ENCODE results near the gene TMEM59L. TPM values are rescaled to one million over a fixed set of nuclear protein-coding genes. Genes with fewer than 3 reads are reported as not detected.

Gene TMEM59L
- total RNA-seq, 2 donors from 2014 or later, result 3.2 to 6.5 TPM

DNA sequence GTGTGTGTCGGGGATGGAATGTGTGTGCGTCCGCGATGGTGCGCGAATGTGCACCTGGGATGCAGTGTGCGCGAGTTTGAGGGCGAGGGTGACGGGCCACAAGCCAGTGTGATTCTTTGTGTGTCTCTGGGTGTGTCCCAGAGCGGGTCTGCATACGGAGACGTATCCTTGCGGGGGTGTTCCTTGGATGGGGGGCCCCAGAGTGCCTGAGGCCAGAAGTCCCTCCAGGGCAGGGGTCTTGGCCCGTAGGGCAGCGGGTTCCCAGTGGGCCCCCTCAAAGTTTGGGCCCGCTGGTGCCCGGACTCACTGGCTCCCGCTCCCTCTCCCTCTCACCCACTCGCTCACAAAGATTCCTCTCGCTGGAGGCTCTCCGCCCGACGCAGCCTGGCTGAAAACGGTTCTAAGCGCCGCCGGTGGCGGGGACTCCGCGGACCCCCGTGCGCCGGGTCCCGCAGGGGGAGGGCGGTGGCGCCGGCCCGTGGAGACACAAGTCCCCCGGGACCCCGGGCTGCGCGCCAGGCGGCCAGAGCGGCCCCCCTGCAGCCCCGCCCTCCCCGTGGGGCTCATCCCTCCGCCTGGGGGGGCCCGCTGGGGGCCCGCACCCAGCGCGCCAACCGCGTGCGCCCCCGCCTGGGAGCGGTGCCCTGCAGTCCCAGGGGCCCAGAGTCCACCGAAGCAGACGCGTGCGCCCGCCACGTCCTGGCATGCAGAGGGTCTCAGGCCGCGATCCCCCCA lies 7.0 kb upstream of the TMEM59L start:
- TF ChIP-seq, protein P1, sequence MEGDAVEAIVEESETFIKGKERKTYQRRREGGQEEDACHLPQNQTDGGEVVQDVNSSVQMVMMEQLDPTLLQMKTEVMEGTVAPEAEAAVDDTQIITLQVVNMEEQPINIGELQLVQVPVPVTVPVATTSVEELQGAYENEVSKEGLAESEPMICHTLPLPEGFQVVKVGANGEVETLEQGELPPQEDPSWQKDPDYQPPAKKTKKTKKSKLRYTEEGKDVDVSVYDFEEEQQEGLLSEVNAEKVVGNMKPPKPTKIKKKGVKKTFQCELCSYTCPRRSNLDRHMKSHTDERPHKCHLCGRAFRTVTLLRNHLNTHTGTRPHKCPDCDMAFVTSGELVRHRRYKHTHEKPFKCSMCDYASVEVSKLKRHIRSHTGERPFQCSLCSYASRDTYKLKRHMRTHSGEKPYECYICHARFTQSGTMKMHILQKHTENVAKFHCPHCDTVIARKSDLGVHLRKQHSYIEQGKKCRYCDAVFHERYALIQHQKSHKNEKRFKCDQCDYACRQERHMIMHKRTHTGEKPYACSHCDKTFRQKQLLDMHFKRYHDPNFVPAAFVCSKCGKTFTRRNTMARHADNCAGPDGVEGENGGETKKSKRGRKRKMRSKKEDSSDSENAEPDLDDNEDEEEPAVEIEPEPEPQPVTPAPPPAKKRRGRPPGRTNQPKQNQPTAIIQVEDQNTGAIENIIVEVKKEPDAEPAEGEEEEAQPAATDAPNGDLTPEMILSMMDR (IDR thresholded peaks at IDR 0.05), result no peak
- Histone ChIP-seq H3K36me3 (no peaks in the 10 kb centered on the region), H3K27me3 (replicated peaks; ENCODE audit: insufficient read depth) (peaks cover 39% of the 10 kb centered on the region), H3K4me1 (ENCODE audit: control insufficient read depth in 1 of 2, low read depth in 2 of 2) (peaks cover 4 to 37% of the 10 kb centered on the region in 2 donors), H3K4me3 (peak overlapping the region; percentile 56), H3K27ac (no peak overlapping the region), H3K9me3 (no peaks in the 10 kb centered on the region)
- DNase-seq (ENCODE audit: low spot score), result no peak
- ATAC-seq (ENCODE audit: insufficient number of reproducible peaks, low FRiP score, low read depth), result no peak

DNA sequence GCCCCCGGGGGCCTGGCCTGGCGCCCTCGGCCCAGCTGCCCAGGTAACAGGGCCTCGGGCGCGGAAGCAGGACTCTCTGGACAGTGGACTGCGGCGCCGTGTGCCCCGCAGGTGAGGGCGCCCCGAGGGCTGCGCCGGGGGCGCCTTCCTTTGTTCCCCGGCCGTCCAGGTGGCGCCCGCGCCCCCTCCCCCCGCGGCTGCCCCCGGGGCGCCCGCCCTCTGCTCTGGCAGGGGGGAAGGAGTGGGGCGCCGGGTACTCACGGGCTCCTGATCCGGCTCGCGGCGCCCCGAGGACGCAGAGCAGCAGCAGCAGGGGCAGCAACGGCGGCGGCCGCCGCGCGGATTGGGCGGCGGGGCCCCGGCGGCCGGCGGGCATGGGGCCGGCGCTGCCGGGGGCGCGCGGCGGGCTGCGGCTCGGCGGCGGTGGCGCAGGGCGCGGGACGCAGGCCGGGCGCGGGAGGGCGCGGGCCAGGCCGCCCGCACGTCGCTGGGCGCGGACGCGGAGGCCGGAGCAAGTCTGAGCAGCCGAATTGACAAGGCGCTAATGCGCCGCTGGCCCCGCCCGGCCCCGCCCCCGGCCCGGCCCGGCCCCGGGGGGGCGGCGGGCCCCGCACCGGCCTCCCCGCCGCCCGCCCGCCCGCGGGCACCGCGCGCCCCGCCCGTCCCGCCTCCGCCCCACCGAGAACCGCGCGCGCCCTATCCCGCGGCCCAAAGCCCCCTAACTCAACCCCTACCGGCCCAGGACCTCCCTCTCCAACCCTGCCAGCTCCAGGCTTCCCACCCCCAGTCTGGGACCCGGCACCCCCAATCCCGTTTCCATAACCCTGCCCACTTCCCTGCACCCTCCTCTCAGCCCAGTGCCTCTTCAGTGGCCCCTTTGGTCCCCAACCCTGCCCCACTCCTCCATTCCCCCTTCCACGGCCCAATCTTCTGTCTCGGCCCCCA lies 6.1 kb upstream of the TMEM59L start, which contains the start of gene CRLF1:
CRLF1 (minus strand) TSS at position 519 of the 945 bp plus-strand sequence; CDS start at position 376, 143 bp downstream.
- TF ChIP-seq, protein P1 (IDR thresholded peaks at IDR 0.05), result no peak
- peaks cover 4 to 37% of the 10 kb centered on the region in 2 donors for H3K4me1 ChIP-seq (ENCODE audit: control insufficient read depth in 1 of 2, low read depth in 2 of 2)
- H3K9me3 ChIP-seq, result no peaks in the 10 kb centered on the region
- ATAC-seq (ENCODE audit: insufficient number of reproducible peaks, low FRiP score, low read depth) (no peak), DNase-seq (ENCODE audit: low spot score) (no peak)
- no peak within 1 kb of the TSS for H3K27ac ChIP-seq
- no peaks in the 10 kb centered on the region for H3K36me3 ChIP-seq
- peak within 1 kb of the TSS; percentile 64 for H3K4me3 ChIP-seq
- H3K27me3 ChIP-seq (replicated peaks; ENCODE audit: insufficient read depth), result peaks cover 46% of the 10 kb centered on the region

- no peak for ATAC-seq (ENCODE audit: insufficient number of reproducible peaks, low FRiP score, low read depth)
- TF ChIP-seq, protein P1 (IDR thresholded peaks at IDR 0.05), result no peak
- H3K4me3 ChIP-seq, result peak overlapping the region; percentile 64
These were observed 5.2 kb upstream of the TMEM59L start for GRCh38 chr19:18607226-18608101.

DNA sequence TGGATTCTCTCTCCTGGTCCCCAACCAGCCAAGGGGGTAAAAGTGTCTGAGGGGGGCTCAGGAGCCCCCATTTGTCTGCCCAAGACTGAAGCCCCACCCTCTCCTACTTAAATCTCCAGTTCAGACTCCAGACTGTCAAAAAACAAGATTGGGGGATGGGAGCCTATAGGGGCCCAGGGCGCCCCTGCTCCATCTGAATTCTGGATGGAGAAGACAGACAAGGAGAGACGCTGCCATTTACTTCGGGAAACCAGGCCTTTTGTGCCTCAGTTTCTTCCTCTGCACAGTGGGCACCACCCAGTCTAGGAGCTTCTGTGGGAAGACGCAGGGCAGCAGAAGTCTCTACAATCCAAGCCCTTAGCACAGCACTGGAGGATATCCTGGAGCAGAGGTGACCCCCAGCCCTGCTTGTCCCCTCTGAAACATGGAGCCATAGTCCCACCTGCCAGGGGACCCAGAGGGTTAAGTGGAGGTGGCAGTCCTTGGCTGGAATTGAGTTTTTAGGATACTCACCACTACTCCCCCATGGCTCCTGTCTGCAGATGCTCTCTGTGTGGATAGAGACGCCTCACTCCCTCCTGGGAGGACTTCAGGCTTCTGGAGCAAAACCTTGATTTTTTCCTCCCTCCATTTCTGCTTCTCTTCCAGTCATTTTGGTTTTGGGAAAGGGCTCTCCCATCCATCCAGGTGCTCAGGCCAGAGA lies 4.4 kb upstream of the TMEM59L start:
- TF ChIP-seq, protein P1 (IDR thresholded peaks at IDR 0.05), result no peak
- Histone ChIP-seq H3K4me1 (ENCODE audit: control insufficient read depth in 1 of 2, low read depth in 2 of 2) (peaks cover 17 to 52% of the 10 kb centered on the region in 2 donors), H3K36me3 (no peaks in the 10 kb centered on the region), H3K27me3 (replicated peaks; ENCODE audit: insufficient read depth) (peaks cover 57% of the 10 kb centered on the region), H3K27ac (no peak overlapping the region), H3K9me3 (no peaks in the 10 kb centered on the region), H3K4me3 (no peak overlapping the region)
- no peak for ATAC-seq (ENCODE audit: insufficient number of reproducible peaks, low FRiP score, low read depth)
- no peak for DNase-seq (ENCODE audit: low spot score)

More at GRCh38 chr19:18607226-18608101, 5.2 kb upstream of the TMEM59L start:
- Histone ChIP-seq H3K4me1 (ENCODE audit: control insufficient read depth in 1 of 2, low read depth in 2 of 2) (peaks cover 11 to 46% of the 10 kb centered on the region in 2 donors), H3K27ac (no peak overlapping the region), H3K36me3 (no peaks in the 10 kb centered on the region), H3K9me3 (no peaks in the 10 kb centered on the region), H3K27me3 (replicated peaks; ENCODE audit: insufficient read depth) (peaks cover 55% of the 10 kb centered on the region)
- no peak for DNase-seq (ENCODE audit: low spot score)

Data from thoracic aorta (tissue), 2 donors.